ENCODE results near the gene ANKRD18A. TPM values are rescaled to one million over a fixed set of nuclear protein-coding genes. Genes with fewer than 3 reads are reported as not detected.

ANKRD18A gene
- polyA plus RNA-seq, 1 experiment = not detected

GRCh38 chr9:38649731-38650363 is 29.5 kb upstream of the ANKRD18A start:
- CTCF ChIA-PET = no interaction called here

GRCh38 chr9:38644601-38645000 is 24.2 kb upstream of the ANKRD18A start:
- Histone ChIP-seq H3K4me3 (ENCODE audit: low read depth, low read length) (no peak overlapping the region), H3K27me3 (ENCODE audit: control insufficient read depth, insufficient read depth, low read length) (no peaks in the 10 kb centered on the region; the same call in 1 of the 2 replicates), H3K36me3 (ENCODE audit: control insufficient read depth, insufficient read depth, low read length) (no peaks in the 10 kb centered on the region)
- DNase-seq (ENCODE audit: low read depth) = no peak
- CTCF ChIA-PET = no interaction called here
- POLR2A ChIA-PET = no interaction called here
- no peak for TF ChIP-seq CTCF (IDR thresholded peaks at IDR 0.05; ENCODE audit: insufficient read depth, low read depth, low read length)

More at GRCh38 chr9:38649731-38650363, 29.5 kb upstream of the ANKRD18A start:
- no peak for DNase-seq (ENCODE audit: low read depth)
- H3K36me3 ChIP-seq (ENCODE audit: control insufficient read depth, insufficient read depth, low read length) = no peaks in the 10 kb centered on the region
- POLR2A ChIA-PET = no interaction called here
- H3K27me3 ChIP-seq (ENCODE audit: control insufficient read depth, insufficient read depth, low read length) = no peaks in the 10 kb centered on the region; the same call in 1 of the 2 replicates
- no peak for TF ChIP-seq CTCF (IDR thresholded peaks at IDR 0.05; ENCODE audit: insufficient read depth, low read depth, low read length)
- H3K4me3 ChIP-seq (ENCODE audit: low read depth, low read length) = no peak overlapping the region

DNA sequence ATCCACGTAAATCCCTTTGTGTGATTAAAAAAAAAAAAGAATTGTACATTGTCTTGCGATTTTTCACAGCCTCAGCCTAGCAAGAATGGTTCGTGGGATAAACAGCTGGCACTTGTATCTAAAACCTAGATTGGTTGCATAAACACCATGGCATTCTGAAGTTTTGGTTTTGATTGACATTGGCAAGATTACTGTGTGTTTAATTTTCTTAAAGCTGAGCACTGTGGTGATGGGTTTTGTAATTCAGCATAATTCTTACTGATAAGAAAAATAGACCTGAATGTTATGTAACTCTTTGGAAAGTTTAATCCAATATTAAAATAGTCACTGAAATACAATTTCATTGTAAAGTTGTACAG is 23.4 kb upstream of the ANKRD18A start:
- H3K4me3 ChIP-seq (ENCODE audit: low read depth, low read length) = no peak overlapping the region
- no peaks in the 10 kb centered on the region for H3K27me3 ChIP-seq (ENCODE audit: control insufficient read depth, insufficient read depth, low read length)
- no peak for DNase-seq (ENCODE audit: low read depth)
- H3K36me3 ChIP-seq (ENCODE audit: control insufficient read depth, insufficient read depth, low read length) = no peaks in the 10 kb centered on the region
- CTCF ChIA-PET = interaction anchor here (0.6 to 2.9 kb wide), 4 partner anchors 23 to 39 kb away, joined by 3 to 11 read pairs (median 3); no protein-coding TSS in a partner anchor
- TF ChIP-seq CTCF (IDR thresholded peaks at IDR 0.05; ENCODE audit: insufficient read depth, low read depth, low read length) = no peak
- POLR2A ChIA-PET = no interaction called here

DNA sequence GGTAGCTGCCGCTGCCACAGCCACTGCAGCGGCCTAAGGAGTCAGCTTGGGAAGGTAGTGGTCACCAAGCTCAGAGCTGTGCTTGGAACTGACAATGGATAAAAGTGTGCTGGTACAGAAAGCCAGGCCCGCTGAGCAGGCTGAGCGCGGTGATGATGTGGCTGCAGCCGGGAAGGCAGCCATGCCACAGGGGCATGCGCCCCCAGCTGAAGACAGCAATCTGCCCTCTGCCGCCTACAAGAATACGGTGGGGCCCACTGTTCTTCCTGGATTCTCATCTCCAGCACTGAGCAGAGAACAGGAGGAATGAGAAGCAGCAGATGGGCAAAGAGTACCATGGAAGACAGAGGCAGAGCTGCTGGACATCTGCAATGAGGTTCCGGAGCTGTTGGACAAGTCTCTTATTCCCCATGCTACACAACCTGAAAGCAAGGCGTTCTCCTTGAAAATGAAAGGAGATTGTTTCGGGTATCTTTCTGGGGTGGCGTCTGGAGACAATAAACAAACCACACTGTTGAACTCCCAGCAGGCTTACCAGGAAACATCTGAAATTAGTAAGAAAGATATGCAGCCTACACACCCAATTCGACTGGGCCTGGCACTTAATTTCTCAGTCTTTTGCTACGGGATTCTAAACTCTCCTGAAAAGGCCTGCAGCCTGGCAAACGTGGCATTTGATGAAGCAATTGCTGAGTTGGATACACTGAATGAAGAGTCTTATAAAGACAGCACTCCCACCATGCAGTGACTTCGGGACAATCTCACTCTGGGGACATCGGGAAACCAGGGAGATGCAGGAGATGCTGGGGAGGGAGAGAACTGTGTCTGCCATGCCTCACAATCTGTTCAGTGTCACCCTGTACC is 22.8 kb upstream of the ANKRD18A start:
- H3K36me3 ChIP-seq (ENCODE audit: control insufficient read depth, insufficient read depth, low read length) = no peaks in the 10 kb centered on the region
- CTCF ChIA-PET = interaction anchor here (0.6 to 2.9 kb wide), 5 partner anchors 12 to 38 kb away, joined by 3 to 11 read pairs (median 4); no protein-coding TSS in a partner anchor
- H3K4me3 ChIP-seq (ENCODE audit: low read depth, low read length) = no peak overlapping the region
- no peak for DNase-seq (ENCODE audit: low read depth)
- TF ChIP-seq CTCF (IDR thresholded peaks at IDR 0.05; ENCODE audit: insufficient read depth, low read depth, low read length) = no peak
- no peaks in the 10 kb centered on the region for H3K27me3 ChIP-seq (ENCODE audit: control insufficient read depth, insufficient read depth, low read length)
- POLR2A ChIA-PET = no interaction called here

Data from BJ (cell line).